Endothelial cell of hepatic sinusoid (primary cell): Measurements from ENCODE around the gene CPN1.

ENCODE experiments used
- in situ Hi-C: cut with HindIII; loops from 2 replicates; pipeline ENCODE4 v1.10.0; 2017; ENCODE audit warnings: low sequenced_read_pairs

The CPN1 gene

GRCh38 chr10:99999319-100000108 is 82.2 kb downstream of the CPN1 start:
- in situ Hi-C loops = no loop called here

- in situ Hi-C loops = no loop called here
These were observed 82.8 kb downstream of the CPN1 start for GRCh38 chr10:99998889-99999288.

GRCh38 chr10:99996671-99997648 is 84.7 kb downstream of the CPN1 start:
- in situ Hi-C loops = no loop called here

GRCh38 chr10:99995713-99996112 is 86.0 kb downstream of the CPN1 start:
- in situ Hi-C loops = no loop called here

GRCh38 chr10:99995269-99995668 is 86.4 kb downstream of the CPN1 start:
- in situ Hi-C loops = no loop called here

GRCh38 chr10:99994801-99995200 is 86.9 kb downstream of the CPN1 start:
- in situ Hi-C loops = no loop called here

GRCh38 chr10:99993701-99994689 is 87.7 kb downstream of the CPN1 start:
- in situ Hi-C loops = no loop called here
